Ovary (tissue), 3 donors: ENCODE results near the gene PPP1R15B.

Source experiments
- CTCF ChIP-seq, 3 donors: fragments of 450-650 bp in 2 of 3; fragments of 200-600 bp in 1 of 3; IDR thresholded peaks; one replicate each; pipeline versions ENCODE4 v1.5.1 to v1.8.0; 2016 to 2022; ENCODE audit warnings: antibody characterized with exemption in 3 of 3, mild to moderate bottlenecking in 1 of 3
- EP300 ChIP-seq: sonication (generic); formaldehyde crosslinking; IDR thresholded peaks from one replicate; pipeline ENCODE4 v1.6.1; 2017; ENCODE audit warnings: antibody characterized with exemption
- POLR2A ChIP-seq: fragments of 450-650 bp; IDR thresholded peaks from one replicate; pipeline ENCODE4 v1.6.1; 2017; ENCODE audit warnings: antibody characterized with exemption, mild to moderate bottlenecking, moderate library complexity
- donor health status: DM: no; HTN: no; CAD: no.

GRCh38 chr1:204435381-204435831 lies 23.8 kb upstream of the PPP1R15B start:
- TF ChIP-seq CTCF (IDR thresholded peaks at IDR 0.05) (no peak), EP300 (no peak), POLR2A (no peak)
